ENCODE results near the gene MEIOC. TPM values are rescaled to one million over a fixed set of nuclear protein-coding genes. Genes with fewer than 3 reads are reported as not detected.
A peak's percentile ranks its signal among the peaks of the same experiment; 100 is the strongest.

Gene MEIOC
- total RNA-seq (ENCODE audit: low replicate concordance), result 0.60 TPM in 1 of 2 replicates, not detected in the other
- long read RNA-seq, partial matches to known transcripts, result 0 of 3 reads
- long read RNA-seq, other reads (novel, unspliced or antisense), result 3 of 3 reads

GRCh38 chr17:44655983-44656710 is at the start of gene MEIOC:
Gene MEIOC (plus strand): TSS chr17:44656468. CDS start chr17:44656614, 146 bp downstream.
- TF ChIP-seq CTCF (conservative IDR thresholded peaks at IDR 0.05), result peak; percentile 29
- Mint-ChIP-seq H3K4me3 (peak within 1 kb of the TSS; percentile 83), H3K4me1 (ENCODE audit: unreplicated experiment) (peaks cover 3% of the 10 kb centered on the region), H3K9me3 (peaks cover 4% of the 10 kb centered on the region), H3K36me3 (no peaks in the 10 kb centered on the region), H3K27ac (no peak within 1 kb of the TSS), H3K27me3 (peaks cover 39% of the 10 kb centered on the region)
- no peak for DNase-seq (ENCODE audit: extremely low spot score, unreplicated experiment)

GRCh38 chr17:44606658-44607057 is 49.6 kb upstream of the MEIOC start:
- Mint-ChIP-seq H3K9me3 (no peaks in the 10 kb centered on the region), H3K27ac (no peak overlapping the region), H3K36me3 (no peaks in the 10 kb centered on the region), H3K27me3 (peaks cover 8% of the 10 kb centered on the region), H3K4me1 (ENCODE audit: unreplicated experiment) (peaks cover 43% of the 10 kb centered on the region), H3K4me3 (no peak overlapping the region)
- TF ChIP-seq CTCF (conservative IDR thresholded peaks at IDR 0.05), result no peak
- no peak for DNase-seq (ENCODE audit: extremely low spot score, unreplicated experiment)

GRCh38 chr17:44607836-44608690 is 48.2 kb upstream of the MEIOC start:
- DNase-seq (ENCODE audit: extremely low spot score, unreplicated experiment), result peak; percentile 80
- Mint-ChIP-seq H3K27me3 (peaks cover 5% of the 10 kb centered on the region), H3K4me1 (ENCODE audit: unreplicated experiment) (peaks cover 29% of the 10 kb centered on the region), H3K4me3 (no peak overlapping the region), H3K9me3 (no peaks in the 10 kb centered on the region), H3K27ac (no peak overlapping the region), H3K36me3 (no peaks in the 10 kb centered on the region)
- TF ChIP-seq CTCF (conservative IDR thresholded peaks at IDR 0.05), result no peak

GRCh38 chr17:44608727-44609435 is 47.4 kb upstream of the MEIOC start:
- Mint-ChIP-seq H3K27me3 (peaks cover 5% of the 10 kb centered on the region), H3K4me3 (no peak overlapping the region), H3K27ac (peak overlapping the region; percentile 36), H3K36me3 (no peaks in the 10 kb centered on the region), H3K4me1 (ENCODE audit: unreplicated experiment) (peaks cover 30% of the 10 kb centered on the region), H3K9me3 (no peaks in the 10 kb centered on the region)
- DNase-seq (ENCODE audit: extremely low spot score, unreplicated experiment), result no peak
- no peak for TF ChIP-seq CTCF (conservative IDR thresholded peaks at IDR 0.05)

GRCh38 chr17:44610331-44610730 is 45.9 kb upstream of the MEIOC start:
- H3K4me1 Mint-ChIP-seq (ENCODE audit: unreplicated experiment), result peaks cover 28% of the 10 kb centered on the region
- no peak for DNase-seq (ENCODE audit: extremely low spot score, unreplicated experiment)
- H3K36me3 Mint-ChIP-seq, result no peaks in the 10 kb centered on the region
- H3K9me3 Mint-ChIP-seq, result no peaks in the 10 kb centered on the region
- H3K4me3 Mint-ChIP-seq, result no peak overlapping the region
- peaks cover 5% of the 10 kb centered on the region for H3K27me3 Mint-ChIP-seq
- no peak for TF ChIP-seq CTCF (conservative IDR thresholded peaks at IDR 0.05)
- H3K27ac Mint-ChIP-seq, result peak overlapping the region; percentile 18
